ENCODE data around the gene USP22.

DNA sequence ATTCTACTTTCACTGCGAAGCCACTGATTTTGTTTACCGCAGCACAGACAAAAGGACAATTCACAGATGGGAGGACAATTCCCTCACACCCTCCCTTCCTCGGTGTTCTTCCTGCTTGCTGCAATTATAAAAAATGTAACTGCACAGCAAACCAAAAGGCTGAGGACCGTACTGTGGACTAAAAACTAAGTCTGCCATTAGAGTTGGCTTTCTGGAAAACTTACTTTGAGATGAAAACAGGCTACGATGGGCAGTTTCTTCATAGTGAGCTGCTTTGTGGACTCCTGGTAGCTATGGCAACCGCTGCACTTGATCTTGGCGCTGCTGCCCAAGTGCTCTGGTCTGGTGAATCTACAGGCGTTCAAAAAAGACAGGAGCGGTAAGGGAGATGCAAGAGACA, 35.2 kb downstream of the USP22 start:
- TF ChIP-seq, protein P1, sequence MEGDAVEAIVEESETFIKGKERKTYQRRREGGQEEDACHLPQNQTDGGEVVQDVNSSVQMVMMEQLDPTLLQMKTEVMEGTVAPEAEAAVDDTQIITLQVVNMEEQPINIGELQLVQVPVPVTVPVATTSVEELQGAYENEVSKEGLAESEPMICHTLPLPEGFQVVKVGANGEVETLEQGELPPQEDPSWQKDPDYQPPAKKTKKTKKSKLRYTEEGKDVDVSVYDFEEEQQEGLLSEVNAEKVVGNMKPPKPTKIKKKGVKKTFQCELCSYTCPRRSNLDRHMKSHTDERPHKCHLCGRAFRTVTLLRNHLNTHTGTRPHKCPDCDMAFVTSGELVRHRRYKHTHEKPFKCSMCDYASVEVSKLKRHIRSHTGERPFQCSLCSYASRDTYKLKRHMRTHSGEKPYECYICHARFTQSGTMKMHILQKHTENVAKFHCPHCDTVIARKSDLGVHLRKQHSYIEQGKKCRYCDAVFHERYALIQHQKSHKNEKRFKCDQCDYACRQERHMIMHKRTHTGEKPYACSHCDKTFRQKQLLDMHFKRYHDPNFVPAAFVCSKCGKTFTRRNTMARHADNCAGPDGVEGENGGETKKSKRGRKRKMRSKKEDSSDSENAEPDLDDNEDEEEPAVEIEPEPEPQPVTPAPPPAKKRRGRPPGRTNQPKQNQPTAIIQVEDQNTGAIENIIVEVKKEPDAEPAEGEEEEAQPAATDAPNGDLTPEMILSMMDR (IDR thresholded peaks at IDR 0.05) = no peak
- TF ChIP-seq POLR2A (IDR thresholded peaks at IDR 0.05) = no peak

All from thyroid gland (tissue), 4 donors.